HepG2 (cell line): Measurements from ENCODE around the gene SRSF12. TPM values are rescaled to one million over a fixed set of nuclear protein-coding genes. Genes with fewer than 3 reads are reported as not detected.

Source experiments
- CHCHD3 ChIP-seq: sonication (generic); formaldehyde crosslinking; IDR thresholded peaks from 2 replicates; pipeline ENCODE4 v1.8.0; 2022; ENCODE audit warnings: mild to moderate bottlenecking, missing genetic modification reagents, moderate library complexity
- CHD2 ChIP-seq: IDR thresholded peaks from 2 replicates; pipeline ENCODE4 v1.6.1; 2011; ENCODE audit warnings: low read depth, low read length, improper control_type of control experiment
- DPF2 ChIP-seq: sonication (generic); formaldehyde crosslinking; IDR thresholded peaks from 2 replicates; pipeline ENCODE4 v1.4.0; 2020; ENCODE audit warnings: mild to moderate bottlenecking, low read depth, missing genetic modification reagents, borderline replicate concordance
- GATA4 ChIP-seq: sonication (generic); IDR thresholded peaks from 2 replicates; pipeline ENCODE4 v1.6.1; 2016; ENCODE audit warnings: antibody characterized with exemption, low read depth, borderline replicate concordance
- HOXA5 ChIP-seq: sonication (generic); formaldehyde crosslinking; IDR thresholded peaks from 2 replicates; pipeline ENCODE4 v1.4.0; 2020; ENCODE audit warnings: missing genetic modification reagents
- SNAPC5 ChIP-seq: sonication (generic); formaldehyde crosslinking; IDR thresholded peaks from 2 replicates; pipeline ENCODE4 v1.8.1; 2023; ENCODE audit warnings: mild to moderate bottlenecking, missing genetic modification reagents, borderline replicate concordance
- TRIM24 ChIP-seq: sonication (generic); formaldehyde crosslinking; IDR thresholded peaks from 2 replicates; pipeline ENCODE4 v1.8.0; 2022; ENCODE audit warnings: mild to moderate bottlenecking, missing genetic modification reagents
- ZNF225 ChIP-seq: sonication (generic); formaldehyde crosslinking; IDR thresholded peaks from 2 replicates; pipeline ENCODE4 v1.4.0; 2020; ENCODE audit warnings: mild to moderate bottlenecking, missing genetic modification reagents
- ZNF446 ChIP-seq: sonication (generic); formaldehyde crosslinking; IDR thresholded peaks from 2 replicates; pipeline ENCODE4 v1.5.0; 2020; ENCODE audit warnings: mild to moderate bottlenecking, missing genetic modification reagents
- ZNF512 ChIP-seq: sonication (generic); formaldehyde crosslinking; IDR thresholded peaks from 2 replicates; pipeline ENCODE4 v1.4.0; 2020; ENCODE audit warnings: mild to moderate bottlenecking, missing genetic modification reagents
- ZNF749 ChIP-seq: sonication (generic); formaldehyde crosslinking; IDR thresholded peaks from 2 replicates; pipeline ENCODE4 v1.8.0; 2022; ENCODE audit warnings: mild to moderate bottlenecking, missing genetic modification reagents, moderate library complexity, borderline replicate concordance
- ZNF777 ChIP-seq: sonication (generic); formaldehyde crosslinking; IDR thresholded peaks from 2 replicates; pipeline ENCODE4 v1.4.0; 2020; ENCODE audit warnings: missing genetic modification reagents
- polyA plus RNA-seq, 8 experiments: library from polyadenylated mRNA; depleted of rRNA in 3 of 8; stranded (reverse) in 7 of 8; unstranded in 1 of 8; fragments of >200 nt; fragmentation: Illumina TruSeq in 4 of 8; extraction: Trizol in 4 of 8; gene quantifications; 2 replicates each; pipeline versions ENCODE4 v1.2.1 to v1.2.3, GENCODE V29; 2011 to 2016; ENCODE audit warnings: low read depth in 4 of 8, missing spikeins in 1 of 8, mixed read lengths in 1 of 8; ENCODE audit not compliant: insufficient read depth in 1 of 8
- total RNA-seq, 5 experiments: library from RNA; depleted of rRNA; stranded (reverse); fragments of >200 nt; fragmentation: Illumina TruSeq; extraction: Trizol; gene quantifications; 2 replicates each; pipeline ENCODE4 v1.2.3, GENCODE V29; 2016; ENCODE audit warnings: low read depth in 1 of 5
- TF ChIP-seq, protein P1 (sequence below): sonication (generic); formaldehyde crosslinking; IDR thresholded peaks from 2 replicates; pipeline ENCODE4 v1.5.1; 2020; ENCODE audit warnings: mild to moderate bottlenecking, missing genetic modification reagents, moderate library complexity
- TF ChIP-seq, protein P2 (sequence below): sonication (generic); formaldehyde crosslinking; IDR thresholded peaks from 2 replicates; pipeline ENCODE4 v1.5.0; 2020; ENCODE audit warnings: mild to moderate bottlenecking, missing genetic modification reagents, borderline replicate concordance
- TF ChIP-seq, protein P3 (sequence below): sonication (generic); formaldehyde crosslinking; IDR thresholded peaks from 2 replicates; pipeline ENCODE4 v1.5.0; 2020; ENCODE audit warnings: missing genetic modification reagents, mild to moderate bottlenecking, borderline replicate concordance
- TF ChIP-seq, protein P4 (sequence below): sonication (generic); formaldehyde crosslinking; IDR thresholded peaks from 2 replicates; pipeline ENCODE4 v1.4.0; 2020; ENCODE audit warnings: mild to moderate bottlenecking, missing genetic modification reagents

SRSF12 gene
- total and polyA plus RNA-seq, 2 of the 13 experiments (the other 11 are each of a cell fraction or from before 2014, with no cell fraction given): 1.7 to 1.9 TPM

DNA sequence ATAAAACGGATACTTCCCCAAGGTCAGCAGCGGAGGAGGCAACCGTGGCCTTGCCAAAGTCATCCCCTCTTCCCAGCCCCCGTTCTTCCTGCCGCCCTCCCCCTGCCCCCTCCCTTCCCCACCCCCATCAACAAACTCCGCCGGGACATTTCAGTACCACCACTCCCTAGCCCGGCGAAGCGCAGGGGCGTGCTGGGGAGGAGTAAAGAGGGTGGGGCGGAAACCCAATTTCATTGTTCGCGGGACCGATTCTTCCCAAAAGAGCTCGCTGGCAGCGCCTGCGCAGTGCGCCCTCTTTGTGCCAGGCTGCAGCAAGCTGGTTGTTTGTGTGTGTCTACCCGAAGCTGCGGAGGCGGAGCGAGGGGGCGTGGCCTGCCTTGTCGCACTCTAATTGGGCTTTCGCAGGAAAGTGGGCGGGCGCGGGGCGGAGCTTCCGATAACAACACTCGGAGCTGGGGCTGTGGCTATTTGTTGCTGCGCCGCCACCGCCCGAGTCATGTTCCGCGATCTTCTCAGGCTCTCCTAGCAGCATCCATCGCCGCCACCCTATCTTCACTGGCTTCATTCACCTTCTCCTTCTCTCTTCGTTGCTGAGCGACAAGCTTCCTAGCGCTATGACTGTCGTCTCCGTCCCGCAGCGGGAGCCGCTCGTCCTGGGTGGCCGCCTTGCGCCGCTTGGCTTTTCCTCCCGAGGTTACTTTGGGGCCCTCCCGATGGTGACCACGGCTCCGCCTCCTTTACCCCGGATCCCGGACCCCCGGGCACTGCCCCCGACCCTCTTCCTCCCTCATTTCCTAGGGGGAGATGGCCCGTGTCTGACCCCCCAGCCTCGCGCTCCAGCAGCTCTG is 37.4 kb downstream of the SRSF12 start, which contains the start of gene PNRC1 (continued):
- TF ChIP-seq ZNF512 (CRISPR knock-in tag) (no peak), SNAPC5 (CRISPR knock-in tag) (0 out of 2 replicates have a peak, but pooled peaks have one; percentile 46), GATA4 (peak; percentile 76; the same call in 1 of the 2 replicates), CHD2 (no peak), CHCHD3 (CRISPR knock-in tag) (no peak), DPF2 (CRISPR knock-in tag) (no peak; the same call in 1 of the 2 replicates), ZNF225 (CRISPR knock-in tag) (peak; percentile 90; the same call in 1 of the 2 replicates), ZNF446 (no peak), ZNF749 (CRISPR knock-in tag) (peak; percentile 55; the same call in 1 of the 2 replicates), ZNF777 (CRISPR knock-in tag) (peak; percentile 6; the same call in 1 of the 2 replicates), TRIM24 (CRISPR knock-in tag) (no peak), HOXA5 (CRISPR knock-in tag) (peak; percentile 62; the same call in 1 of the 2 replicates)
- TF ChIP-seq, protein P1, sequence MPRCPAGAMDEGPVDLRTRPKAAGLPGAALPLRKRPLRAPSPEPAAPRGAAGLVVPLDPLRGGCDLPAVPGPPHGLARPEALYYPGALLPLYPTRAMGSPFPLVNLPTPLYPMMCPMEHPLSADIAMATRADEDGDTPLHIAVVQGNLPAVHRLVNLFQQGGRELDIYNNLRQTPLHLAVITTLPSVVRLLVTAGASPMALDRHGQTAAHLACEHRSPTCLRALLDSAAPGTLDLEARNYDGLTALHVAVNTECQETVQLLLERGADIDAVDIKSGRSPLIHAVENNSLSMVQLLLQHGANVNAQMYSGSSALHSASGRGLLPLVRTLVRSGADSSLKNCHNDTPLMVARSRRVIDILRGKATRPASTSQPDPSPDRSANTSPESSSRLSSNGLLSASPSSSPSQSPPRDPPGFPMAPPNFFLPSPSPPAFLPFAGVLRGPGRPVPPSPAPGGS (CRISPR knock-in tag): peak; percentile 89; the same call in 1 of the 2 replicates
- TF ChIP-seq, protein P2, sequence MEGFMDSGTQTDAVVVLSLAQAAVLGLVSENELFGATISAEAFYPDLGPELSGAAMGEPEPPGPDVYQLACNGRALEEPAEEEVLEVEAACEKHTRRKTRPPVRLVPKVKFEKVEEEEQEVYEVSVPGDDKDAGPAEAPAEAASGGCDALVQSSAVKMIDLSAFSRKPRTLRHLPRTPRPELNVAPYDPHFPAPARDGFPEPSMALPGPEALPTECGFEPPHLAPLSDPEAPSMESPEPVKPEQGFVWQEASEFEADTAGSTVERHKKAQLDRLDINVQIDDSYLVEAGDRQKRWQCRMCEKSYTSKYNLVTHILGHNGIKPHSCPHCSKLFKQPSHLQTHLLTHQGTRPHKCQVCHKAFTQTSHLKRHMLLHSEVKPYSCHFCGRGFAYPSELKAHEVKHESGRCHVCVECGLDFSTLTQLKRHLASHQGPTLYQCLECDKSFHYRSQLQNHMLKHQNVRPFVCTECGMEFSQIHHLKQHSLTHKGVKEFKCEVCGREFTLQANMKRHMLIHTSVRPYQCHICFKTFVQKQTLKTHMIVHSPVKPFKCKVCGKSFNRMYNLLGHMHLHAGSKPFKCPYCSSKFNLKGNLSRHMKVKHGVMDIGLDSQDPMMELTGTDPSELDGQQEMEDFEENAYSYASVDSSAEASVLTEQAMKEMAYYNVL (CRISPR knock-in tag): peak; percentile 69; the same call in 1 of the 2 replicates
- TF ChIP-seq, protein P3, sequence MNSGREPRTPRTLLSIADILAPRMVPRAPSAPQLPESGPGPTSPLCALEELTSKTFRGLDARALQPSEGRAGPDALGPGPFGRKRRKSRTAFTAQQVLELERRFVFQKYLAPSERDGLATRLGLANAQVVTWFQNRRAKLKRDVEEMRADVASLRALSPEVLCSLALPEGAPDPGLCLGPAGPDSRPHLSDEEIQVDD (CRISPR knock-in tag): no peak
- TF ChIP-seq, protein P4, sequence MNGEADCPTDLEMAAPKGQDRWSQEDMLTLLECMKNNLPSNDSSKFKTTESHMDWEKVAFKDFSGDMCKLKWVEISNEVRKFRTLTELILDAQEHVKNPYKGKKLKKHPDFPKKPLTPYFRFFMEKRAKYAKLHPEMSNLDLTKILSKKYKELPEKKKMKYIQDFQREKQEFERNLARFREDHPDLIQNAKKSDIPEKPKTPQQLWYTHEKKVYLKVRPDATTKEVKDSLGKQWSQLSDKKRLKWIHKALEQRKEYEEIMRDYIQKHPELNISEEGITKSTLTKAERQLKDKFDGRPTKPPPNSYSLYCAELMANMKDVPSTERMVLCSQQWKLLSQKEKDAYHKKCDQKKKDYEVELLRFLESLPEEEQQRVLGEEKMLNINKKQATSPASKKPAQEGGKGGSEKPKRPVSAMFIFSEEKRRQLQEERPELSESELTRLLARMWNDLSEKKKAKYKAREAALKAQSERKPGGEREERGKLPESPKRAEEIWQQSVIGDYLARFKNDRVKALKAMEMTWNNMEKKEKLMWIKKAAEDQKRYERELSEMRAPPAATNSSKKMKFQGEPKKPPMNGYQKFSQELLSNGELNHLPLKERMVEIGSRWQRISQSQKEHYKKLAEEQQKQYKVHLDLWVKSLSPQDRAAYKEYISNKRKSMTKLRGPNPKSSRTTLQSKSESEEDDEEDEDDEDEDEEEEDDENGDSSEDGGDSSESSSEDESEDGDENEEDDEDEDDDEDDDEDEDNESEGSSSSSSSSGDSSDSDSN (CRISPR knock-in tag): peak; percentile 84
